Measurements from ENCODE around the gene NDUFA8.

DNA sequence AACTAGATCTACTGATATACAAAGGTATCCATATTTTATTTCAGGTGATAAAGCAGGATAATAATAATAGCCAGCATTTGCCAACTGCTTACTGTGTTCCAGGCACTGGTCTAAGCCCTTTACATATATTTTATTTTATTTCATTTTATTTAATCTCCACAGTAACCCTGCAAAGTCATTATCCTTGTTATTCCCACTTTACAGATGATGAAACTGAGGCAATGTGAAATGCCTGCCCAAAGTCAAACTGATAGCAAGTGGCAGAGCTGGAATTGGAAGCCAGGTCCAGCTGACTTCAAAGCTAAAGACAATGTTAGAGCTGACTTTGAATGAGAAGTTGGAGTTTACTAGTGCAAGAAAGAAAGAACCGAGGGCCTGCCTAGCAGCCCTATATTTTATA lies 25.0 kb upstream of the NDUFA8 start:
- no peak for TF ChIP-seq CTCF (IDR thresholded peaks at IDR 0.05)
- no peak for TF ChIP-seq POLR2A (IDR thresholded peaks at IDR 0.05)

Measured in vagina (tissue), 2 donors.